Memory B cell (primary cell): ENCODE results near the gene WDR38.
A peak's percentile ranks its signal among the peaks of the same experiment; 100 is the strongest.
"Not testable (repeated sequence)": the region's sequence is repeated elsewhere in the genome, so short reads cannot be mapped to it uniquely, and the experiment has no call there.

Source experiments
- ATAC-seq: fragments of 150-1000 bp; cut with Tn5 transposase; 2 replicates; pipeline ENCODE4 v1.10.0; 2021; ENCODE audit warnings: low read depth, mild to moderate bottlenecking, moderate library complexity
- DNase-seq, 2 donors: peaks; one replicate each; pipeline ENCODE4 v3.0.0; 2022; ENCODE audit warnings: low spot score in 2 of 2
- H3K27ac Mint-ChIP-seq: one replicate; pipeline ENCODE4 v1.8.0; 2022; ENCODE audit warnings: mild to moderate bottlenecking, moderate library complexity, mixed read lengths
- H3K27me3 Mint-ChIP-seq: one replicate; pipeline ENCODE4 v1.8.0; 2022; ENCODE audit warnings: mixed read lengths
- H3K36me3 Mint-ChIP-seq: one replicate; pipeline ENCODE4 v1.8.0; 2022; ENCODE audit warnings: mild to moderate bottlenecking, mixed read lengths
- H3K4me1 Mint-ChIP-seq: one replicate; pipeline ENCODE4 v1.8.0; 2022; ENCODE audit warnings: mixed read lengths
- H3K4me3 Mint-ChIP-seq: one replicate; pipeline ENCODE4 v1.8.0; 2022; ENCODE audit warnings: mild to moderate bottlenecking, moderate library complexity, mixed read lengths
- H3K9me3 Mint-ChIP-seq: one replicate; pipeline ENCODE4 v1.8.0; 2022; ENCODE audit warnings: mixed read lengths

WDR38 gene

DNA sequence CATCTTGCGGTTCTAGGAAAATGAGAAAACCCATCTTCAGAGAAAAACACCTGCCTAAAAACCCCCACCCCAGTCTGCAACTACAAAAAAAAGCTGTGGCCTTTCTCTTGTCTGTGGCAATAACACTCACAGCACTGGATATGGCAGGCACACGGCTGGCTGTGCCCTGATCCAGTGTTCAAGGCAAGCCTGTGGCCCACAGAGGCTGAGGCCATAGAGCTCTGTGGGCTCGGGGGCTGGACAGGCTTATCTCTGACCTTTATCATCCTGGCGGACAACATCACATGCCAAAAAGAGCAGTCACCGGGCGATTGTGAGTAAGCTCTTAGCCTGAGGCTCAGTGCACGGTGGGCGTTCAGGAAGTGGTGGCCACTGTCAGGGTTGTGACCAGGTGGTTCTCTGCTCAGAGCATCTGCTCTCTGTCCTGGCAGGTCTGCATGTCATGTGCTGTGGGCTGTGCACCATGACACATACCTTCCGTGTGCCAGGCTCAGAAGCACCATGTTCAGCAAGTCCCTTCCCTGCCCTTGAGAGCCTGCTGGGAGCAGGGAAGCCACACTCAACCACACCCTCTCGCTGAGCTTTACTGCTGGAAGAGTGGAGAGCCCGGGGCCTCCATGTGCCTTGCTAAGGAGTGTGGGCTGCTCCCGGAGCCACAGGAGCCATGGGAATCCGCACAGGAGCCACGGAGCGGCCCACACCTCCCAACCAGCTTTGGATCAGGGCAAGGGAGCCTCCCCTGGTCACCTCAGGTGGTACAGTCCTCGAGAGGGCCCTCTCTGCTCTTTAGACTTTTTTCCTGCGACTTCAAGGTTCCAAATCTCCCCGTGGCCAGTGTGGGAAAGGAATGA is 34.6 kb upstream of the WDR38 start:
- DNase-seq (no peak), ATAC-seq (peak; percentile 29)
- peaks cover 5% of the 10 kb centered on the region for H3K4me1 Mint-ChIP-seq
- no peaks in the 10 kb centered on the region for H3K9me3 Mint-ChIP-seq
- no peaks in the 10 kb centered on the region for H3K36me3 Mint-ChIP-seq
- H3K27ac Mint-ChIP-seq = no peak overlapping the region
- peaks cover 5% of the 10 kb centered on the region for H3K27me3 Mint-ChIP-seq
- H3K4me3 Mint-ChIP-seq = no peak overlapping the region

- Mint-ChIP-seq H3K27me3 (peaks cover 5% of the 10 kb centered on the region), H3K4me1 (peaks cover 5% of the 10 kb centered on the region), H3K4me3 (no peak overlapping the region), H3K36me3 (no peaks in the 10 kb centered on the region), H3K9me3 (no peaks in the 10 kb centered on the region), H3K27ac (no peak overlapping the region)
- no peak for ATAC-seq
- no peak for DNase-seq
Observed at GRCh38 chr9:124820698-124821623, 32.3 kb upstream of the WDR38 start.

DNA sequence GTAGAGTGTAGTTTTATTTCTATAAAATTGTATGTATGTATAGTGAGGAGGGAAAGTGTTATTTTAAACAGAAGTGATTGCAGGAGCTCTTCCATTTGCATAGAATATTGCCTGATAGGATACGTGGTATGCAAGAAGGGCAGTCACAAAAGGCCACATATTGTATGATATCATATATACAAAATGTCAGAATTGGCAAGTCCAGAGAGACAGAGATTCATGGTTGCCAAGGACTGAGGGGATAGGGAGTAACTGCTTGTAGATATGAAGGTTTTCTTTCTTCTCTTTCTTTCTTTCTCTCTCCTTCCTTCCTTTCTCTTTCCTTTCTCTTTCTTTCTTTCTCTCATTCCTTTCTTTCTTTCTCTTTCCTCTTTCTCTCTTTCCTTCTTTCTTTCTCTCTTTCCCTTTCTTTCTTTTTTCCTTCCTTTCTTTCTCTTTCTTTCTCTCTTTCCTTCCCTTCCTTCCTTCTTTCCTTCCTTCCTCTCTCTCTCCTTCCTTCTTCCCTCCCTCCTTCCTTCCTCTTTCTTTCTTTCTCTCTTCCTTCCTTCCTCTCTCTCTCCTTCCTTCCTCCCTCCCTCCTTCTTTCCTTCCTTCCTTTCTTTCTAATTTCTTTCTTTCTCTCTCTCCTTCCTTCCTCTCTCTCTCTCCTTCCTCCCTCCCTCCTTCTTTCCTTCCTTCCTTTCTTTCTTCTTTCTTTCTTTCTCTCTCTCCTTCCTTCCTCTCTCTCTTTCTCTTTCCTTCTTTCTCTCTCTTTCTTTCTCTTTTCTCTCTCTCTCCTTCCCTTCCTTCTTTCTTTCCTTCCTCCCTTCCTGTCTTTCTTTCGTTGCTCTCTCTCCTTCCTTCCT is 24.5 kb upstream of the WDR38 start:
- ATAC-seq = no peak
- Mint-ChIP-seq H3K4me3 (no peak overlapping the region), H3K27ac (no peak overlapping the region), H3K27me3 (peaks cover 4% of the 10 kb centered on the region), H3K9me3 (peaks cover 5% of the 10 kb centered on the region), H3K36me3 (no peaks in the 10 kb centered on the region), H3K4me1 (peaks cover 4% of the 10 kb centered on the region)
- no peak for DNase-seq

DNA sequence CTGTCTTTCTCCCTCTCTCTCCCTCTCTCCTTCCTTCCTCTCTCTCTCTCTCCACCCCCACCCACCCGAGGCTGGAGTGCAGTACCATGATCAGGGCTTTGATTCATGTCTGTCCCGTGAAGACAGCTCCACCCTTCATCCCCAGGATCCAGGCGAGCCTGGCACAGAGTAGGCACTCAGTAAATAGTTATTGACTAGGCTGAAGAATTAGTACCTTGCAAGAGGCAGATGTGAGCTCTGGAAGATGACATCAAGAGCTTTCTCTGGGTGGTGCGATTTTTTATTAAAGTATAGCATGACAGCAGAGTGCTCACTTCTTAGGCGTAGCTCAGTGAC is 24.0 kb upstream of the WDR38 start:
- H3K9me3 Mint-ChIP-seq = peaks cover 5% of the 10 kb centered on the region
- peaks cover 4% of the 10 kb centered on the region for H3K27me3 Mint-ChIP-seq
- H3K4me3 Mint-ChIP-seq = no peak overlapping the region
- no peak overlapping the region for H3K27ac Mint-ChIP-seq
- peaks cover 4% of the 10 kb centered on the region for H3K4me1 Mint-ChIP-seq
- DNase-seq (no peak), ATAC-seq (no peak)
- no peaks in the 10 kb centered on the region for H3K36me3 Mint-ChIP-seq

DNA sequence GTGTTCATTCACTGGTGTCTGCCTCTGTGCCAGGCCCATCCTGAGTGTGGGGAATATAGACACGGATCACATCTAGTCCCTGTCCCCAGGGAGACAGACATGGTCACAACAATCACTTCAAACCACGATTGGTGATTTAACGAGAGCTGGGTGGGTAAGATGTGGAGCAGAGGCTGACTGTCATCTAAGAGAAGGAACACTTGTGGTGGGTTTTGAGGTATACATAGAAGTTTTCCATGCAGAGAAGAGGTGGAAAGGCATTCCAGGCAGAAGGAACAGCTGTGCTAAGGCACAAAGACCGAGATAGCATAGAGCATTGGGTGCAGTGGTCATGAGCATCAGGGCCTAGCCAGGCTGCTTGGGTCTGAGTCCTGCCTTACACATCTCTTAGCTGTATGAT is 22.7 kb upstream of the WDR38 start:
- no peaks in the 10 kb centered on the region for H3K36me3 Mint-ChIP-seq
- peaks cover 4% of the 10 kb centered on the region for H3K4me1 Mint-ChIP-seq
- DNase-seq (no peak), ATAC-seq (no peak)
- H3K4me3 Mint-ChIP-seq = no peak overlapping the region
- peaks cover 6% of the 10 kb centered on the region for H3K27me3 Mint-ChIP-seq
- no peak overlapping the region for H3K27ac Mint-ChIP-seq
- peaks cover 5% of the 10 kb centered on the region for H3K9me3 Mint-ChIP-seq

GRCh38 chr9:124831642-124832364 is 21.5 kb upstream of the WDR38 start:
- Mint-ChIP-seq H3K27ac (no peak overlapping the region), H3K4me3 (no peak overlapping the region), H3K4me1 (peaks cover 4% of the 10 kb centered on the region), H3K36me3 (no peaks in the 10 kb centered on the region), H3K27me3 (peaks cover 9% of the 10 kb centered on the region), H3K9me3 (peaks cover 5% of the 10 kb centered on the region)
- DNase-seq = no peak
- no peak for ATAC-seq

- peaks cover 14% of the 10 kb centered on the region for H3K27me3 Mint-ChIP-seq
- no peaks in the 10 kb centered on the region for H3K4me1 Mint-ChIP-seq
- no peak overlapping the region for H3K4me3 Mint-ChIP-seq
- H3K9me3 Mint-ChIP-seq = no peaks in the 10 kb centered on the region
- no peak overlapping the region for H3K27ac Mint-ChIP-seq
- H3K36me3 Mint-ChIP-seq = no peaks in the 10 kb centered on the region
- no peak for DNase-seq
- ATAC-seq = no peak
Observed at GRCh38 chr9:124834591-124834990, 18.7 kb upstream of the WDR38 start.

DNA sequence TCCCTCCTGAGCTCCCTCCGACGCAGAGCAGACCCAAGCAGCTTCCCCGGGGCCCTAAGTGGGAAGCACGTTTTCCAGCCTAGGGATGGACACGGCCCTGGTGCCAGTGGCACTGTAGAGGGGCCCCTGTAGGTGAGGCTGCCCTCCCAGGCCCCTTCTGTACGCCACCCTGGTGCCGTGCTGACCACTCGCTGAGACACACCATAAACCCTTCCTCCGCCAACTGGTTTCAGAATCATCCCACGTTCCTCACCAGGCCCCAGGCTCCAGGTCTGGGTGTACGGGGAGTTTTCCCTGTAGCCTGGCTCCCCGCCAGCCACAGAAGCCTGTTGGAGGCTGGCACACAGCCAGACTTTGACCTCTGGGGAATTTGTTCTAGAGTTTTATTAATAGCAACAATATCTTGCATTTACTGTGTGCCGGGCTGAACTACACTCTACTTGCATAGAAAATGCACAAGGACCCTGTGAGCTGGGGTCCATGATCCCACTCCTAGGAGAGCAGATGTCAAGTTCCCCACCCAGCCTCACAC is 18.2 kb upstream of the WDR38 start:
- ATAC-seq (no peak), DNase-seq (no peak)
- H3K9me3 Mint-ChIP-seq = no peaks in the 10 kb centered on the region
- H3K4me3 Mint-ChIP-seq = no peak overlapping the region
- H3K4me1 Mint-ChIP-seq = no peaks in the 10 kb centered on the region
- no peaks in the 10 kb centered on the region for H3K36me3 Mint-ChIP-seq
- peaks cover 14% of the 10 kb centered on the region for H3K27me3 Mint-ChIP-seq
- H3K27ac Mint-ChIP-seq = no peak overlapping the region

DNA sequence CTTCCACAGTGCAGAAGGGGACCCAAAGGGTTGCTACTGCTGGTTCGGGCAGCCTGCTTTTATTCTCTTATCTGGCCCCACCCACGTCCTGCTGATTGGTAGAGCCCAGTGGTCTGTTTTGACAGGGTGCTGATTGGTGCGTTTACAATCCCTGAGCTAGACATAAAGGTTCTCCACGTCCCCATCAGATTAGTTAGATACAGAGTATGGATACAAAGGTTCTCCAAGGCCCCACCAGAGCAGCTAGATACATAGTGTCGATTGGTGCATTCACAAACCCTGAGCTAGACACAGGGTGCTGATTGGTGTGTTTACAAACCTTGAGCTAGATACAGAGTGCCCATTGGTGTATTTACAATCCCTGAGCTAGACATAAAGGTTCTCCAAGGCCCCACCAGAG is 15.1 kb upstream of the WDR38 start:
- not testable (repeated sequence) for H3K4me1 Mint-ChIP-seq, H3K36me3 Mint-ChIP-seq, DNase-seq, ATAC-seq, H3K27ac Mint-ChIP-seq, H3K9me3 Mint-ChIP-seq, H3K4me3 Mint-ChIP-seq
- peaks cover 12% of the 10 kb centered on the region for H3K27me3 Mint-ChIP-seq

DNA sequence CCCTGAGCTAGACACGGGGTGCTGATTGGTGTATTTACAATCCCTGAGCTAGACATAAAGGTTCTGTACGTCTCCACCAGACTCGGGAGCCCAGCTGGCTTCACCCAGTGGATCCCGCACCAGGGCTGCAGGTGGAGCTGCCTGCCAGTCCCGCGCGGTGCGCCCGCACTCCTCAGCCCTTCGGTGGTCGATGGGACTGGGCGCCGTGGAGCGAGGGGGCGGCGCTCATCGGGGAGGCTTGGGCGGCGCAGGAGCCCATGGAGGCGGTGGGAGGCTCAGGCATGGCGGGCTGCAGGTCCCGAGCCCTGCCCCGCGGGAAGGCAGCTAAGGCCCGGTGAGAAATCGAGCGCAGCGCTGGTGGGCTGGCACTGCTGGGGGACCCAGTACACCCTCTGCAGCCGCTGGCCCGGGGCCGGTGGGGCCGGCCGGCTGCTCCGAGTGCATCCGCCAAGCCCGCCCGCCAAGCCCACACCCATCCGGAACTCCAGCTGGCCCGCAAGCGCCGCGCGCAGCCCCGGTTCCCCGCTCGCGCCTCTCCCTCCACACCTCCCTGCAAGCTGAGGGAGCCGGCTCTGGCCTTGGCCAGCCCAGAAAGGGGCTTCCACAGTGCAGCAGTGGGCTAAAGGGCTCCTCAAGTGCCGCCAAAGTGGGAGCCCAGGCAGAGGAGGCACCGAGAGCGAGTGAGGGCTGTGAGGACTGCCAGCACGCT is 14.5 kb upstream of the WDR38 start:
- peaks cover 12% of the 10 kb centered on the region for H3K27me3 Mint-ChIP-seq
- not testable (repeated sequence) for H3K4me3 Mint-ChIP-seq, ATAC-seq

DNA sequence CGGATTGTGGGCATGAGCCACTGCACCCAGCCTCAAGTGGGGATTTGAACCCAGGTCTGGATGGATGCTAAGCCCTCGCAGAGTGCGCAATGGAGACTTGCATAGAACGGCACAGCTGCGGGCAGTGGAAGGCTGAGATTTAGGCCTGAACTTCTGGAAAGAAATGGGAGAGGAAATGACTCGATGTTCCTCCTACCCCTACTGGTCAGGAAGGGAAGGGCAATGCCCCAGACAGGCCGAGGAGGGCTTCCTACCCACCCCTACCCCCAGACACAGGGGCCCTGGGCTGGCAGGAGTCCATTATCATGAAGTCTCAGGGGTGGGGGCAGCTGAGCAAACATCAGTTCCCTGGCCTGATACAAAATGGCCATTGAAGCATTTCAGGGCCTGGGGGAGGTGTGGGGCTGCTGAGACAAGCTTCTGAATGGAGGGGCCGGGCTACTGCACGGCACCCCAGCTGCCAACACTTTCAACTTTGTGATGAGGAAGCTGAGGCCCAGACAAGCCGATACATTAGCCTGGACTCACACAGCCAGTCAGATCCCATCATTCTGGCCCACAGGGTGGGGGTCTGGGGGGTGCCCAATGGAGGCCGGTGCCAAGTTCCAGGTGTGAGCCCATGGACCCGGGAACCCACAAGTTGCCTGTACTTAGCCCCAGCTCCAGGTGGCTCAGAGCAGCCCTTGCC is 13.5 kb upstream of the WDR38 start:
- Mint-ChIP-seq H3K9me3 (no peaks in the 10 kb centered on the region), H3K4me1 (no peaks in the 10 kb centered on the region), H3K36me3 (no peaks in the 10 kb centered on the region), H3K4me3 (no peak overlapping the region), H3K27me3 (peaks cover 9% of the 10 kb centered on the region), H3K27ac (no peak overlapping the region)
- ATAC-seq (no peak), DNase-seq (no peak)

More for the DNA sequence above, 14.5 kb upstream of the WDR38 start:
- not testable (repeated sequence) for H3K36me3 Mint-ChIP-seq, H3K27ac Mint-ChIP-seq, H3K9me3 Mint-ChIP-seq, H3K4me1 Mint-ChIP-seq, DNase-seq

DNA sequence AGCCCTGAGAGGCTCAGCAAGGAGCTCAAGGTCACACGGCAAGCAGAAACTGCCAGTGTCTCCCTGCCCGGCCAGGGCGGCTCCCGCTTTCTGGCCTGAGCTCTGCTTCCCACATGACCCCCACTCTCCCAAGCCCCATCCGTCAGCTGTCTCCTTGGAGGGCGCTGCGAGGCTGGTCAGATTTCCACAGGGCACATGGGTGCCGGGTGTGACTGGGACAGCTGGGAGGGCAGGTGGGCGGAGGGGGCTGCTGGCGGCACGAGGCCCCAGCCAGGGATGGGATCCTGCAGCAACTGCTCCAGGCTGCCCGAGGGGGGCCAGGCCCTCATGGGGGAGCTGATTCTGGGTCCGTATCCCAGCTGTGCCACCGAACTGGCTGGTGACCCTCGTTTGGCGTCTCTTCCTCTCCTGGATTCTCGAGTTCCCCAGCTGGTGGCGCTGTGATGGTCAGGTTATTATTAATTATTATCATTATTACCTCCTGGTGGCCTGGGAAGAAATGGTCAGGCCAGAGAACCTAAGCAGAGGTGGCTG is 12.9 kb upstream of the WDR38 start:
- Mint-ChIP-seq H3K27me3 (peaks cover 9% of the 10 kb centered on the region), H3K4me3 (no peak overlapping the region), H3K36me3 (no peaks in the 10 kb centered on the region), H3K27ac (no peak overlapping the region), H3K9me3 (no peaks in the 10 kb centered on the region), H3K4me1 (no peaks in the 10 kb centered on the region)
- DNase-seq (no peak), ATAC-seq (no peak)
